Erythroblast (primary cell): ENCODE data around the gene ITGB1.

ENCODE experiments used
- GATA1 ChIP-seq: IDR thresholded peaks from 2 replicates; pipeline ENCODE4 v1.6.1; 2011; ENCODE audit warnings: low read depth, mild to moderate bottlenecking, control low read depth, low read length, moderate library complexity
- POLR2A ChIP-seq: IDR thresholded peaks from 2 replicates; pipeline ENCODE4 v1.6.1; 2011; ENCODE audit warnings: mild to moderate bottlenecking, low read length

GRCh38 chr10:32878646-32879045 lies 79.4 kb downstream of the ITGB1 start:
- no peak for TF ChIP-seq POLR2A
- no peak for TF ChIP-seq GATA1
